Stimulated activated CD4-positive, alpha-beta T cell treated with anti-CD3 and anti-CD28 coated beads, Interleukin-12 subunit alpha, Interleukin-12 subunit beta, amount 100 ng/mL, for 4 hours (primary cell): ENCODE results near the gene SLCO2A1.

Source experiments
- DNase-seq: peaks from one replicate; pipeline ENCODE4 v3.0.0-alpha.2; 2020

The SLCO2A1 gene

GRCh38 chr3:134060561-134061385 is 31.0 kb upstream of the SLCO2A1 start:
- DNase-seq, result no peak

GRCh38 chr3:134059671-134060560 is 30.2 kb upstream of the SLCO2A1 start:
- DNase-seq, result no peak

GRCh38 chr3:134059035-134059601 is 29.4 kb upstream of the SLCO2A1 start:
- no peak for DNase-seq

- no peak for DNase-seq
Observed at GRCh38 chr3:134057654-134058110, 28.0 kb upstream of the SLCO2A1 start.

- no peak for DNase-seq
Observed at GRCh38 chr3:134057006-134057653, 27.4 kb upstream of the SLCO2A1 start.

- DNase-seq, result no peak
Observed at GRCh38 chr3:134056464-134056891, 26.8 kb upstream of the SLCO2A1 start.

GRCh38 chr3:134055661-134056060 is 25.9 kb upstream of the SLCO2A1 start:
- DNase-seq, result no peak

- no peak for DNase-seq
Observed at GRCh38 chr3:134054881-134055280, 25.2 kb upstream of the SLCO2A1 start.

- no peak for DNase-seq
Observed at GRCh38 chr3:134054231-134054630, 24.5 kb upstream of the SLCO2A1 start.

- DNase-seq, result no peak
Observed at GRCh38 chr3:134052370-134052769, 22.6 kb upstream of the SLCO2A1 start.

- DNase-seq, result no peak
Observed at GRCh38 chr3:134049676-134050075, 20.0 kb upstream of the SLCO2A1 start.

- DNase-seq, result no peak
Observed at GRCh38 chr3:134048278-134048996, 18.7 kb upstream of the SLCO2A1 start.

GRCh38 chr3:134044459-134044858 is 14.7 kb upstream of the SLCO2A1 start:
- DNase-seq, result no peak

GRCh38 chr3:134040066-134040465 is 10.3 kb upstream of the SLCO2A1 start:
- DNase-seq, result no peak

- DNase-seq, result no peak
Observed at GRCh38 chr3:134039161-134039862, 9.6 kb upstream of the SLCO2A1 start.

GRCh38 chr3:134038716-134039115 is 9.0 kb upstream of the SLCO2A1 start:
- DNase-seq, result no peak

- DNase-seq, result no peak
Observed at GRCh38 chr3:134038071-134038491, 8.4 kb upstream of the SLCO2A1 start.

GRCh38 chr3:134037168-134037567 is 7.4 kb upstream of the SLCO2A1 start:
- no peak for DNase-seq

- no peak for DNase-seq
Observed at GRCh38 chr3:134036291-134036690, 6.6 kb upstream of the SLCO2A1 start.

- DNase-seq, result no peak
Observed at GRCh38 chr3:134035836-134036235, 6.1 kb upstream of the SLCO2A1 start.

- DNase-seq, result no peak
Observed at GRCh38 chr3:134034005-134034785, 4.5 kb upstream of the SLCO2A1 start.
